K562 (cell line): ENCODE measurements around the gene TRAPPC12. TPM values are rescaled to one million over a fixed set of nuclear protein-coding genes. Genes with fewer than 3 reads are reported as not detected.
A peak's percentile ranks its signal among the peaks of the same experiment; 100 is the strongest.

Experiments
- BRF1 ChIP-seq: IDR thresholded peaks from 3 replicates; pipeline ENCODE4 v1.6.1; 2011; ENCODE audit warnings: borderline replicate concordance, mild to moderate bottlenecking; ENCODE audit not compliant: insufficient read length; ENCODE audit errors: extremely low read depth
- HDAC6 ChIP-seq: IDR thresholded peaks from 2 replicates; pipeline ENCODE4 v1.6.1; 2012; ENCODE audit warnings: low read depth, mild to moderate bottlenecking, control low read depth, inconsistent platforms, low read length, moderate library complexity
- MYNN ChIP-seq, 2 experiments: sonication (generic); formaldehyde crosslinking in 1 of 2; IDR thresholded peaks; 2 replicates each; pipeline versions ENCODE4 v1.5.0 to v1.6.1; 2016 to 2020; ENCODE audit warnings: antibody characterized with exemption in 1 of 2, missing genetic modification reagents in 1 of 2
- NFYB ChIP-seq: IDR thresholded peaks from 2 replicates; pipeline ENCODE4 v1.6.1; 2011; ENCODE audit warnings: mild to moderate bottlenecking, moderate library complexity; ENCODE audit not compliant: insufficient read length; ENCODE audit errors: extremely low read depth
- POLR2A ChIP-seq: fragments of 450-650 bp; conservative IDR thresholded peaks from 2 replicates; pipeline ENCODE4 v1.6.1; 2016
- SAP30 ChIP-seq: fragments of 200-600 bp; sonication (generic); IDR thresholded peaks from 2 replicates; pipeline ENCODE4 v1.6.1; 2012; ENCODE audit warnings: borderline replicate concordance, low read depth, mild to moderate bottlenecking, moderate library complexity, low read length, control low read depth, inconsistent platforms; ENCODE audit not compliant: insufficient read depth, poor library complexity, severe bottlenecking
- SREBF2 ChIP-seq: sonication (generic); formaldehyde crosslinking; IDR thresholded peaks from 2 replicates; pipeline ENCODE4 v1.4.0; 2020; ENCODE audit warnings: mild to moderate bottlenecking, missing genetic modification reagents
- TBL1XR1 ChIP-seq, 2 experiments: IDR thresholded peaks; 2 replicates each; pipeline ENCODE4 v1.6.1; 2012; ENCODE audit warnings: improper control_type of control experiment in 2 of 2, low read length in 2 of 2, mild to moderate bottlenecking in 1 of 2
- TBP ChIP-seq: optimal IDR thresholded peaks from 2 replicates; pipeline ENCODE3; 2011; ENCODE audit warnings: low read depth, low read length, improper control_type of control experiment
- TEAD2 ChIP-seq: fragments of 450-650 bp; IDR thresholded peaks from 2 replicates; pipeline ENCODE4 v1.6.1; 2016; ENCODE audit warnings: missing genetic modification characterization, control low read depth, missing compliant biosample characterization
- TFE3 ChIP-seq: fragments of 450-650 bp; formaldehyde crosslinking; IDR thresholded peaks from 2 replicates; pipeline ENCODE4 v1.4.0; 2020; ENCODE audit warnings: mild to moderate bottlenecking, mixed read lengths
- ZBTB9 ChIP-seq: fragments of 450-650 bp; formaldehyde crosslinking; IDR thresholded peaks from 2 replicates; pipeline ENCODE4 v1.4.0; 2020; ENCODE audit warnings: mild to moderate bottlenecking, moderate library complexity
- ZNF217 ChIP-seq: sonication (generic); formaldehyde crosslinking; IDR thresholded peaks from 2 replicates; pipeline ENCODE4 v1.8.0; 2022; ENCODE audit warnings: mild to moderate bottlenecking, missing genetic modification reagents
- ZSCAN29 ChIP-seq: fragments of 450-650 bp; IDR thresholded peaks from 2 replicates; pipeline ENCODE4 v1.6.1; 2017
- polyA plus RNA-seq, 8 experiments: library from polyadenylated mRNA; depleted of rRNA in 4 of 8; stranded (reverse) in 5 of 8; unstranded in 3 of 8; fragments of >200 nt; fragmentation: Nextera tagmentation in 2 of 8; fragmentation: Illumina TruSeq in 1 of 8; extraction: Ambion mirVana in 2 of 8; extraction: Trizol in 1 of 8; gene quantifications; 2 replicates each; pipeline versions ENCODE4 v1.2.1 to v1.2.3, GENCODE V29; 2011 to 2014; ENCODE audit warnings: inconsistent platforms in 1 of 8, missing spikeins in 1 of 8
- total RNA-seq, 7 experiments: library from RNA; depleted of rRNA in 6 of 7; stranded (reverse); fragments of >200 nt in 6 of 7; fragmentation: Illumina TruSeq in 2 of 7; extraction: Trizol in 2 of 7; gene quantifications; 2 replicates each; pipeline versions ENCODE4 v1.2.1 to v1.2.3, GENCODE V29; 2011 to 2021; ENCODE audit warnings: low replicate concordance in 1 of 7
- TF ChIP-seq, protein P1 (sequence below), 2 experiments: fragments of 450-650 bp in 1 of 2; IDR thresholded peaks; 2 replicates each; pipeline ENCODE4 v1.6.1; 2011 to 2017; ENCODE audit warnings: low read depth in 2 of 2, antibody characterized with exemption in 1 of 2, borderline replicate concordance in 1 of 2, low read length in 1 of 2, mild to moderate bottlenecking in 1 of 2, mixed read lengths in 1 of 2; ENCODE audit not compliant: control insufficient read depth in 1 of 2
- TF ChIP-seq, protein P2 (sequence below): sonication (generic); formaldehyde crosslinking; IDR thresholded peaks from 2 replicates; pipeline ENCODE4 v1.8.0; 2023; ENCODE audit warnings: mild to moderate bottlenecking, missing genetic modification reagents

The TRAPPC12 gene
- total and polyA plus RNA-seq, 9 of the 15 experiments (the other 6 are each of a cell fraction or from before 2014, with no cell fraction given) = 8.0 to 75.2 (median 39.1) TPM

DNA sequence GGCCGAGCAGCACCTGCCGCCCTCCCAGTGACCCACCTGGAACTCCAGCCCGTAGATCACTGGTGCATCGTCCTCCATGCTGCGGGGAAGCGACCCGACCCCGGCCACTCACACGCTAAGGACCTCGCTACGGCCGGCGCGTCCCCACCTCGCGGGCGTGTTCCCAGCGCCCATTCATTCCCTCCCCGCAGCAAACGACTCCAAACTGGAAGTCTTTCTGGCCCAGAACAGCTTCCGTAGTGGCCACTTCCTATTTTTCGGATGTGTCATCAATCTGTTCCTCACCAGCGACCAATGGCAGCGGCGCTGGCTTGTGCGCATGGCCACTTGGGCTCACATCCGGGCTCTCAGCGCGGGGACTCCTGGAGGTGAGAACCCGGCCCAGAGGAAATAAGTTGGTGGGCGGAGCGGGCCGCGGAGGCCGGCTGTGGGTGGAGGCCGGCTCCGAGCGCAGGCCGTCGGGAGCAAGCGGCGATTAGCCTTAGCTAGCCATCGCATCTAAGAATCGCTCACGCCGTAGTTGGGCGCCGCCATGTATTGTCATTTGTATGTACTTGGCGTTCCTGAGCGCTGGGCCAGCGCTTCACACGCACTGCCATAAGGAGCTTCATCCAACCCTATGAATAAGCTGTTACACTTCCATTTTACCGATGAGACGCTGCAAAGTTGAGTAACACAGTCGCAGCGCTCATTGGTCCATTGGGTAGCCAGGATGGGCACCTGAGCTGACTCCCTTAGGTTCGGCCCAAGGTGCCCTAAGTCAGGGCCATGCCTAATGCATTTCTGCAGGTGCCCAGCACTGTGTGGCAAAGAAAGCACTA lies 1.7 kb upstream of the TRAPPC12 start, which contains the start of gene EIPR1 (continued):
- TF ChIP-seq, protein P1, sequence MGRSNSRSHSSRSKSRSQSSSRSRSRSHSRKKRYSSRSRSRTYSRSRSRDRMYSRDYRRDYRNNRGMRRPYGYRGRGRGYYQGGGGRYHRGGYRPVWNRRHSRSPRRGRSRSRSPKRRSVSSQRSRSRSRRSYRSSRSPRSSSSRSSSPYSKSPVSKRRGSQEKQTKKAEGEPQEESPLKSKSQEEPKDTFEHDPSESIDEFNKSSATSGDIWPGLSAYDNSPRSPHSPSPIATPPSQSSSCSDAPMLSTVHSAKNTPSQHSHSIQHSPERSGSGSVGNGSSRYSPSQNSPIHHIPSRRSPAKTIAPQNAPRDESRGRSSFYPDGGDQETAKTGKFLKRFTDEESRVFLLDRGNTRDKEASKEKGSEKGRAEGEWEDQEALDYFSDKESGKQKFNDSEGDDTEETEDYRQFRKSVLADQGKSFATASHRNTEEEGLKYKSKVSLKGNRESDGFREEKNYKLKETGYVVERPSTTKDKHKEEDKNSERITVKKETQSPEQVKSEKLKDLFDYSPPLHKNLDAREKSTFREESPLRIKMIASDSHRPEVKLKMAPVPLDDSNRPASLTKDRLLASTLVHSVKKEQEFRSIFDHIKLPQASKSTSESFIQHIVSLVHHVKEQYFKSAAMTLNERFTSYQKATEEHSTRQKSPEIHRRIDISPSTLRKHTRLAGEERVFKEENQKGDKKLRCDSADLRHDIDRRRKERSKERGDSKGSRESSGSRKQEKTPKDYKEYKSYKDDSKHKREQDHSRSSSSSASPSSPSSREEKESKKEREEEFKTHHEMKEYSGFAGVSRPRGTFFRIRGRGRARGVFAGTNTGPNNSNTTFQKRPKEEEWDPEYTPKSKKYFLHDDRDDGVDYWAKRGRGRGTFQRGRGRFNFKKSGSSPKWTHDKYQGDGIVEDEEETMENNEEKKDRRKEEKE (IDR thresholded peaks at IDR 0.05; ENCODE audit: borderline replicate concordance in 1 of 2, control insufficient read depth in 1 of 2, low read depth in 2 of 2, low read length in 1 of 2) = 0 out of 4 replicates have a peak, but pooled peaks of 1 of the 2 experiments have one; percentile 33
- TF ChIP-seq ZNF217 (CRISPR knock-in tag) (no peak), MYNN (IDR thresholded peaks at IDR 0.05) (0 out of 2 replicates have a peak, but pooled peaks have one; percentile 16), MYNN (CRISPR knock-in tag; IDR thresholded peaks at IDR 0.05) (no peak), SREBF2 (CRISPR knock-in tag) (no peak), ZBTB9 (CRISPR knock-in tag) (no peak), BRF1 (no peak), TBL1XR1 (IDR thresholded peaks at IDR 0.05; ENCODE audit: low read length in 2 of 2) (peak in 1 of 2 experiments; percentile 69; a peak in 1 of 4 replicates), SAP30 (peak; percentile 99), ZSCAN29 (no peak), NFYB (peak; percentile 54), TFE3 (CRISPR knock-in tag) (no peak), HDAC6 (no peak), TBP (peak; percentile 80), TEAD2 (tag) (no peak), POLR2A (peak; percentile 85)
- TF ChIP-seq, protein P2, sequence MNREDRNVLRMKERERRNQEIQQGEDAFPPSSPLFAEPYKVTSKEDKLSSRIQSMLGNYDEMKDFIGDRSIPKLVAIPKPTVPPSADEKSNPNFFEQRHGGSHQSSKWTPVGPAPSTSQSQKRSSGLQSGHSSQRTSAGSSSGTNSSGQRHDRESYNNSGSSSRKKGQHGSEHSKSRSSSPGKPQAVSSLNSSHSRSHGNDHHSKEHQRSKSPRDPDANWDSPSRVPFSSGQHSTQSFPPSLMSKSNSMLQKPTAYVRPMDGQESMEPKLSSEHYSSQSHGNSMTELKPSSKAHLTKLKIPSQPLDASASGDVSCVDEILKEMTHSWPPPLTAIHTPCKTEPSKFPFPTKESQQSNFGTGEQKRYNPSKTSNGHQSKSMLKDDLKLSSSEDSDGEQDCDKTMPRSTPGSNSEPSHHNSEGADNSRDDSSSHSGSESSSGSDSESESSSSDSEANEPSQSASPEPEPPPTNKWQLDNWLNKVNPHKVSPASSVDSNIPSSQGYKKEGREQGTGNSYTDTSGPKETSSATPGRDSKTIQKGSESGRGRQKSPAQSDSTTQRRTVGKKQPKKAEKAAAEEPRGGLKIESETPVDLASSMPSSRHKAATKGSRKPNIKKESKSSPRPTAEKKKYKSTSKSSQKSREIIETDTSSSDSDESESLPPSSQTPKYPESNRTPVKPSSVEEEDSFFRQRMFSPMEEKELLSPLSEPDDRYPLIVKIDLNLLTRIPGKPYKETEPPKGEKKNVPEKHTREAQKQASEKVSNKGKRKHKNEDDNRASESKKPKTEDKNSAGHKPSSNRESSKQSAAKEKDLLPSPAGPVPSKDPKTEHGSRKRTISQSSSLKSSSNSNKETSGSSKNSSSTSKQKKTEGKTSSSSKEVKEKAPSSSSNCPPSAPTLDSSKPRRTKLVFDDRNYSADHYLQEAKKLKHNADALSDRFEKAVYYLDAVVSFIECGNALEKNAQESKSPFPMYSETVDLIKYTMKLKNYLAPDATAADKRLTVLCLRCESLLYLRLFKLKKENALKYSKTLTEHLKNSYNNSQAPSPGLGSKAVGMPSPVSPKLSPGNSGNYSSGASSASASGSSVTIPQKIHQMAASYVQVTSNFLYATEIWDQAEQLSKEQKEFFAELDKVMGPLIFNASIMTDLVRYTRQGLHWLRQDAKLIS (CRISPR knock-in tag) = peak; percentile 82
